Osteocyte (in vitro differentiated cells): ENCODE data around the gene EXOSC1. TPM values are rescaled to one million over a fixed set of nuclear protein-coding genes. Genes with fewer than 3 reads are reported as not detected.

ENCODE experiments used
- DNase-seq: peaks from one replicate; pipeline ENCODE4 v3.0.0; 2021; ENCODE audit warnings: mixed read lengths; ENCODE audit not compliant: unreplicated experiment; ENCODE audit errors: extremely low spot score
- H3K27ac Mint-ChIP-seq: one replicate; pipeline ENCODE4 v1.8.0; 2021; ENCODE audit warnings: mild to moderate bottlenecking, mixed read lengths; ENCODE audit not compliant: unreplicated experiment
- H3K27me3 Mint-ChIP-seq: one replicate; pipeline ENCODE4 v1.8.0; 2021; ENCODE audit warnings: mixed read lengths; ENCODE audit not compliant: unreplicated experiment
- H3K36me3 Mint-ChIP-seq: one replicate; pipeline ENCODE4 v1.8.0; 2021; ENCODE audit warnings: mixed read lengths; ENCODE audit not compliant: unreplicated experiment
- H3K4me1 Mint-ChIP-seq: one replicate; pipeline ENCODE4 v1.8.0; 2021; ENCODE audit warnings: mixed read lengths; ENCODE audit not compliant: unreplicated experiment
- H3K4me3 Mint-ChIP-seq: one replicate; pipeline ENCODE4 v1.8.0; 2021; ENCODE audit warnings: mild to moderate bottlenecking, moderate library complexity, mixed read lengths; ENCODE audit not compliant: unreplicated experiment
- H3K9me3 Mint-ChIP-seq: one replicate; pipeline ENCODE4 v1.8.0; 2021; ENCODE audit warnings: mixed read lengths; ENCODE audit not compliant: unreplicated experiment
- CTCF ChIP-seq: fragments of 200-600 bp; sonication (generic); IDR thresholded peaks from 2 replicates; pipeline ENCODE4 v1.5.0; 2021; ENCODE audit warnings: antibody characterized with exemption, mild to moderate bottlenecking, moderate library complexity
- total RNA-seq: library from RNA; stranded (reverse); gene quantifications from 2 replicates; pipeline ENCODE4 v1.2.1, GENCODE V29; 2021

EXOSC1 gene
- total RNA-seq, 1 donor from 2014 or later = 31.9 TPM

GRCh38 chr10:97396056-97396455, 49.8 kb downstream of the EXOSC1 start:
- H3K36me3 Mint-ChIP-seq = peaks cover 11% of the 10 kb centered on the region
- H3K4me1 Mint-ChIP-seq = peaks cover 6% of the 10 kb centered on the region
- TF ChIP-seq CTCF = no peak
- no peaks in the 10 kb centered on the region for H3K27me3 Mint-ChIP-seq
- no peak overlapping the region for H3K4me3 Mint-ChIP-seq
- no peak for DNase-seq
- no peak overlapping the region for H3K27ac Mint-ChIP-seq
- H3K9me3 Mint-ChIP-seq = no peaks in the 10 kb centered on the region

GRCh38 chr10:97393034-97393573, 52.7 kb downstream of the EXOSC1 start:
- no peak overlapping the region for H3K4me3 Mint-ChIP-seq
- no peaks in the 10 kb centered on the region for H3K27me3 Mint-ChIP-seq
- no peak for TF ChIP-seq CTCF
- no peaks in the 10 kb centered on the region for H3K4me1 Mint-ChIP-seq
- no peak overlapping the region for H3K27ac Mint-ChIP-seq
- no peaks in the 10 kb centered on the region for H3K9me3 Mint-ChIP-seq
- peaks cover 23% of the 10 kb centered on the region for H3K36me3 Mint-ChIP-seq
- no peak for DNase-seq

GRCh38 chr10:97390091-97390490, 55.7 kb downstream of the EXOSC1 start:
- TF ChIP-seq CTCF = no peak
- no peak for DNase-seq
- Mint-ChIP-seq H3K27me3 (no peaks in the 10 kb centered on the region), H3K36me3 (peaks cover 24% of the 10 kb centered on the region), H3K27ac (no peak overlapping the region), H3K4me3 (no peak overlapping the region), H3K4me1 (no peaks in the 10 kb centered on the region), H3K9me3 (no peaks in the 10 kb centered on the region)

- Mint-ChIP-seq H3K27ac (no peak overlapping the region), H3K4me1 (no peaks in the 10 kb centered on the region), H3K36me3 (peaks cover 19% of the 10 kb centered on the region), H3K4me3 (no peak overlapping the region), H3K27me3 (no peaks in the 10 kb centered on the region), H3K9me3 (no peaks in the 10 kb centered on the region)
- TF ChIP-seq CTCF = no peak
- DNase-seq = no peak
Observed at GRCh38 chr10:97388152-97388551, 57.7 kb downstream of the EXOSC1 start.

Other genes with a start within 250 kb of the EXOSC1 start
- 5.0 and 5.5 TPM in 2 replicates for gene ARHGAP19, start 153.4 kb downstream of the EXOSC1 start, total RNA-seq
- 3.5 and 3.6 TPM in 2 replicates for gene FRAT1, start 126.7 kb downstream of the EXOSC1 start, total RNA-seq
- gene FRAT2, start 111.3 kb downstream of the EXOSC1 start, total RNA-seq = 7.9 and 8.0 TPM in 2 replicates
- 27.0 and 30.1 TPM in 2 replicates for gene RRP12, start 44.7 kb downstream of the EXOSC1 start, total RNA-seq
- 234 and 236 TPM in 2 replicates for gene PGAM1, start 19.8 kb downstream of the EXOSC1 start, total RNA-seq
- gene ZDHHC16, start 169 bp upstream of the EXOSC1 start, total RNA-seq = 46.9 and 50.9 TPM in 2 replicates
- gene MMS19, start 52.4 kb upstream of the EXOSC1 start, total RNA-seq = 70.1 and 71.1 TPM in 2 replicates
- 25.6 and 27.7 TPM in 2 replicates for gene UBTD1, start 52.9 kb upstream of the EXOSC1 start, total RNA-seq
- not detected in 2 replicates for gene ANKRD2, start 126.8 kb upstream of the EXOSC1 start, total RNA-seq
- not detected in 2 replicates for gene HOGA1, start 138.4 kb upstream of the EXOSC1 start, total RNA-seq
- gene C10orf62, start 143.7 kb upstream of the EXOSC1 start, total RNA-seq = not detected in 2 replicates
- 13.1 and 13.3 TPM in 2 replicates for gene MORN4, start 187.5 kb upstream of the EXOSC1 start, total RNA-seq
- 22.0 and 22.1 TPM in 2 replicates for gene PI4K2A, start 194.7 kb upstream of the EXOSC1 start, total RNA-seq
- 4.5 and 5.7 TPM in 2 replicates for gene AVPI1, start 241.2 kb upstream of the EXOSC1 start, total RNA-seq